ENCODE data around the gene CUX1.

The CUX1 gene

GRCh38 chr7:102093599-102094315 is 276.3 kb downstream of the CUX1 start:
- TF ChIP-seq CTCF (IDR thresholded peaks at IDR 0.05; ENCODE audit: low read length): no peak
- no peak for TF ChIP-seq EZH2phosphoT487 (IDR thresholded peaks at IDR 0.05; ENCODE audit: low read length)
- no peak for TF ChIP-seq EZH2 (optimal IDR thresholded peaks at IDR 0.05; ENCODE audit: low read depth, low read length)
- H3K27ac ChIP-seq (ENCODE audit: low read length): no peak overlapping the region
- no peaks in the 10 kb centered on the region for H3K27me3 ChIP-seq (replicated peaks; ENCODE audit: insufficient read depth, low read length)
- H3K79me2 ChIP-seq (ENCODE audit: low read length): no peaks in the 10 kb centered on the region
- no peak for DNase-seq
- H2AFZ ChIP-seq (ENCODE audit: low read length): no peak overlapping the region
- H3K4me3 ChIP-seq (ENCODE audit: low read length): no peak overlapping the region
- H3K9me3 ChIP-seq (replicated peaks; ENCODE audit: insufficient read depth, low read length): no peaks in the 10 kb centered on the region
- H3K9ac ChIP-seq (ENCODE audit: low read length): no peak overlapping the region
- no peaks in the 10 kb centered on the region for H4K20me1 ChIP-seq (ENCODE audit: insufficient read depth, low read length)
- no peaks in the 10 kb centered on the region for H3F3A ChIP-seq (ENCODE audit: insufficient read depth, low read length)
- H3K4me2 ChIP-seq (ENCODE audit: low read depth, low read length): no peak overlapping the region
- H3K4me1 ChIP-seq (ENCODE audit: low read length): no peaks in the 10 kb centered on the region
- H3K9me2 ChIP-seq (replicated peaks; ENCODE audit: insufficient read depth, low read length): no peaks in the 10 kb centered on the region
- no peaks in the 10 kb centered on the region for H3K36me3 ChIP-seq (replicated peaks; ENCODE audit: insufficient read depth, low read length)

GRCh38 chr7:102094316-102094650 is 276.9 kb downstream of the CUX1 start:
- Histone ChIP-seq H3K27me3 (replicated peaks; ENCODE audit: insufficient read depth, low read length) (no peaks in the 10 kb centered on the region), H3K79me2 (ENCODE audit: low read length) (no peaks in the 10 kb centered on the region)

GRCh38 chr7:102095321-102096011 is 278.0 kb downstream of the CUX1 start:
- H3F3A ChIP-seq (ENCODE audit: insufficient read depth, low read length): no peaks in the 10 kb centered on the region
- no peak overlapping the region for H3K4me3 ChIP-seq (ENCODE audit: low read length)
- H3K9me2 ChIP-seq (replicated peaks; ENCODE audit: insufficient read depth, low read length): no peaks in the 10 kb centered on the region
- H3K4me1 ChIP-seq (ENCODE audit: low read length): no peaks in the 10 kb centered on the region
- no peak overlapping the region for H2AFZ ChIP-seq (ENCODE audit: low read length)
- no peak overlapping the region for H3K9ac ChIP-seq (ENCODE audit: low read length)
- no peaks in the 10 kb centered on the region for H3K27me3 ChIP-seq (replicated peaks; ENCODE audit: insufficient read depth, low read length)
- no peak for DNase-seq
- no peak for TF ChIP-seq EZH2phosphoT487 (IDR thresholded peaks at IDR 0.05; ENCODE audit: low read length)
- TF ChIP-seq CTCF (IDR thresholded peaks at IDR 0.05; ENCODE audit: low read length): no peak
- TF ChIP-seq EZH2 (optimal IDR thresholded peaks at IDR 0.05; ENCODE audit: low read depth, low read length): no peak
- H3K9me3 ChIP-seq (replicated peaks; ENCODE audit: insufficient read depth, low read length): no peaks in the 10 kb centered on the region
- H4K20me1 ChIP-seq (ENCODE audit: insufficient read depth, low read length): no peaks in the 10 kb centered on the region
- no peak overlapping the region for H3K27ac ChIP-seq (ENCODE audit: low read length)
- no peaks in the 10 kb centered on the region for H3K79me2 ChIP-seq (ENCODE audit: low read length)
- no peaks in the 10 kb centered on the region for H3K36me3 ChIP-seq (replicated peaks; ENCODE audit: insufficient read depth, low read length)
- no peak overlapping the region for H3K4me2 ChIP-seq (ENCODE audit: low read depth, low read length)

More at GRCh38 chr7:102094316-102094650, 276.9 kb downstream of the CUX1 start:
- Histone ChIP-seq H3K4me1 (ENCODE audit: low read length) (no peaks in the 10 kb centered on the region), H3K9me2 (replicated peaks; ENCODE audit: insufficient read depth, low read length) (no peaks in the 10 kb centered on the region), H3K9ac (ENCODE audit: low read length) (no peak overlapping the region), H3K9me3 (replicated peaks; ENCODE audit: insufficient read depth, low read length) (no peaks in the 10 kb centered on the region), H3K4me3 (ENCODE audit: low read length) (no peak overlapping the region), H3K4me2 (ENCODE audit: low read depth, low read length) (no peak overlapping the region), H4K20me1 (ENCODE audit: insufficient read depth, low read length) (no peaks in the 10 kb centered on the region), H3F3A (ENCODE audit: insufficient read depth, low read length) (no peaks in the 10 kb centered on the region), H3K27ac (ENCODE audit: low read length) (no peak overlapping the region), H3K36me3 (replicated peaks; ENCODE audit: insufficient read depth, low read length) (no peaks in the 10 kb centered on the region), H2AFZ (ENCODE audit: low read length) (no peak overlapping the region)
- TF ChIP-seq EZH2phosphoT487 (IDR thresholded peaks at IDR 0.05; ENCODE audit: low read length) (no peak), CTCF (IDR thresholded peaks at IDR 0.05; ENCODE audit: low read length) (no peak), EZH2 (optimal IDR thresholded peaks at IDR 0.05; ENCODE audit: low read depth, low read length) (no peak)
- no peak for DNase-seq

All from MM.1S (cell line).